ENCODE data around the gene MED26. TPM values are rescaled to one million over a fixed set of nuclear protein-coding genes. Genes with fewer than 3 reads are reported as not detected.

The MED26 gene
- total and polyA plus RNA-seq, 2 of the 13 experiments (the other 11 are each of a cell fraction or from before 2014, with no cell fraction given), result 3.5 to 3.8 TPM

GRCh38 chr19:16536130-16536529 is 91.9 kb downstream of the MED26 start:
- H3K9ac ChIP-seq (ENCODE audit: insufficient read depth, low read depth, low read length), result no peak overlapping the region
- FAIRE-seq, result no peak
- ATAC-seq, result peak; percentile 18; the same call in 1 of the 3 replicates
- no peaks in the 10 kb centered on the region for H3K9me3 ChIP-seq (ENCODE audit: low read length)
- peaks cover 18% of the 10 kb centered on the region for H3K4me1 ChIP-seq (ENCODE audit: insufficient read depth, low read length)
- H3K4me3 ChIP-seq (replicated peaks in 1 of 3; ENCODE audit: insufficient read depth in 1 of 3, low read depth in 2 of 3, low read length in 3 of 3), result no peak overlapping the region
- H3K36me3 ChIP-seq (replicated peaks in 1 of 2; ENCODE audit: control insufficient read depth in 1 of 2, insufficient read depth in 2 of 2, low read length in 2 of 2), result peaks cover 43 to 79% of the 10 kb centered on the region in 2 experiments
- WGBS (ENCODE audit: low lambda C conversion rate), result 94% methylated on average over 9 of the region's 9 CpGs
- no peak overlapping the region for H2AFZ ChIP-seq (ENCODE audit: low read length)
- in situ Hi-C loops (cut with HindIII; ENCODE audit: extremely low pct_ligation_motif_present, low pct_unique_long_range_greater_than_20kb) (no loop called here), intact Hi-C loops (cut with micrococcal nuclease; ENCODE audit: unreplicated experiment) (no loop called here)
- ChIA-PET POLR2A (no interaction called here), CTCF (ENCODE audit: low intra/inter-chr PET ratio, low total read pairs) (no interaction called here)
- DNase-seq (ENCODE audit: low spot score), result no peak
- no peak overlapping the region for H3K27ac ChIP-seq (ENCODE audit: extremely low read length, insufficient read depth, low read length)
- peaks cover 20% of the 10 kb centered on the region for H4K20me1 ChIP-seq (ENCODE audit: insufficient read depth, low read length)
- peaks cover 46% of the 10 kb centered on the region for H3K79me2 ChIP-seq (ENCODE audit: insufficient read depth, low read length)
- H3K27me3 ChIP-seq (ENCODE audit: control insufficient read depth in 1 of 2, insufficient read depth in 2 of 2, low read length in 2 of 2), result no peaks in the 10 kb centered on the region
- no peak overlapping the region for H3K4me2 ChIP-seq (ENCODE audit: low read depth, low read length)
- no TSS peak for BruUV-seq (replicated peaks)
- no peak for TF ChIP-seq ETV5 (CRISPR knock-in tag; IDR thresholded peaks at IDR 0.05; ENCODE audit: borderline replicate concordance)
- no peak for TF ChIP-seq SUZ12 (IDR thresholded peaks at IDR 0.05; ENCODE audit: low read depth, low read length)
- TF ChIP-seq ZNF276 (CRISPR knock-in tag; IDR thresholded peaks at IDR 0.05; ENCODE audit: low read depth), result no peak
- TF ChIP-seq ATF6 (CRISPR knock-in tag; conservative IDR thresholded peaks at IDR 0.05), result no peak
- no peak for TF ChIP-seq PRDM4 (CRISPR knock-in tag; IDR thresholded peaks at IDR 0.05; ENCODE audit: borderline replicate concordance)
- no peak for TF ChIP-seq CENPBD1 (CRISPR knock-in tag; IDR thresholded peaks at IDR 0.05; ENCODE audit: borderline replicate concordance, low read depth)
- no peak for TF ChIP-seq SAFB2 (CRISPR knock-in tag; IDR thresholded peaks at IDR 0.05; ENCODE audit: borderline replicate concordance, low read depth)
- TF ChIP-seq ZMAT5 (CRISPR knock-in tag; IDR thresholded peaks at IDR 0.05; ENCODE audit: borderline replicate concordance, low read depth), result no peak
- no peak for TF ChIP-seq ZNF362 (CRISPR knock-in tag; IDR thresholded peaks at IDR 0.05; ENCODE audit: borderline replicate concordance)
- TF ChIP-seq ZSCAN20 (CRISPR knock-in tag; IDR thresholded peaks at IDR 0.05; ENCODE audit: borderline replicate concordance), result no peak
- TF ChIP-seq EEA1 (CRISPR knock-in tag; IDR thresholded peaks at IDR 0.05; ENCODE audit: borderline replicate concordance), result no peak
- no peak for TF ChIP-seq ZSCAN22 (CRISPR knock-in tag; IDR thresholded peaks at IDR 0.05)
- no peak for TF ChIP-seq THAP11 (CRISPR knock-in tag; IDR thresholded peaks at IDR 0.05)
- no peak for TF ChIP-seq GATAD2A (CRISPR knock-in tag; IDR thresholded peaks at IDR 0.05)
- TF ChIP-seq TFE3 (CRISPR knock-in tag; IDR thresholded peaks at IDR 0.05), result no peak
